Activated CD4-positive, alpha-beta T cell treated with anti-CD3 and anti-CD28 coated beads, Interleukin-2, Interleukin-4, amounts not matched to agents 100 ng/mL and 50 ng/mL, durations not matched to agents 16 hours and 8 hours (primary cell): ENCODE results near the gene HSPA12A.

Experiments
- DNase-seq: peaks from one replicate; pipeline ENCODE4 v3.0.0-alpha.2; 2020; ENCODE audit warnings: low spot score

HSPA12A gene

DNA sequence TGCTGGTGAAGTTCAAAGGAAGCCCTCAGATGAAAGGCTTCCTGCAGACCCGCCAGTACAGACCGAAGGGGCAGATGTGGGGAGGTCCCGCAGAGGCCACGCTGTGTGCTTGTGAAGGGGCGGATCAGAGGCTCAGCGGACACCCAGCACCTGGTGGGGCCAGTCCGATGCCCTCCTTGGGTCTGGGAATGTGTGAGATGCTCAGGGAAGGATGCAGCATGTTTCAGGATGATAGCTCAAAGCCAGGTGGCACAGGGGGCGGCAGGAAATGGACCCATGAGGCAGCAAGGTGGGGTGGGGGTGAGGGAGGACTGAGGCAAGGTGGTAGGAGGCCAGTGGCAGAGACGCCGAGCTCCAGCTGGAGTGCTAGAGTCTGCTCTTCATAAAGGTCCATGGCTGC is 27.9 kb upstream of the HSPA12A start:
- DNase-seq, result no peak

DNA sequence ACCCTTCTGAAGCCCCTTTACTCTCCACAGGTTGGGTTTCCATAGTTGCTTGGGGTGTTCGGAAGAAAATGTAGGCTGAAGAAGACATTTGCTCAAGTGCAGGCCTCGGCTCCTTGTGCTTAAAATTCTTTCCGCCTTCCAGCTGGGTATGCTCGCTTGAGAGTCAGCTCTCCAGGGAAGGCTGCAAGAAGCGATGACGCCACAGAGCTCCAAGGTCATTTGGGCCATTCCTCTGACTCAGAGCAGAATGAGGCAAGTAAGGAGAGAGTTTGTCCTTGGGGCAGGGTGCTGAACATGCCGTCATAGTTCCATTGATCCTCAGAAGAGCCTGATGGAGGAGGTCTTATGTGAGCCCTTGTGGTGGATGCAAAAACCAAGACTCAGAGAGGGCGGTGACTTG is 27.4 kb upstream of the HSPA12A start:
- no peak for DNase-seq

DNA sequence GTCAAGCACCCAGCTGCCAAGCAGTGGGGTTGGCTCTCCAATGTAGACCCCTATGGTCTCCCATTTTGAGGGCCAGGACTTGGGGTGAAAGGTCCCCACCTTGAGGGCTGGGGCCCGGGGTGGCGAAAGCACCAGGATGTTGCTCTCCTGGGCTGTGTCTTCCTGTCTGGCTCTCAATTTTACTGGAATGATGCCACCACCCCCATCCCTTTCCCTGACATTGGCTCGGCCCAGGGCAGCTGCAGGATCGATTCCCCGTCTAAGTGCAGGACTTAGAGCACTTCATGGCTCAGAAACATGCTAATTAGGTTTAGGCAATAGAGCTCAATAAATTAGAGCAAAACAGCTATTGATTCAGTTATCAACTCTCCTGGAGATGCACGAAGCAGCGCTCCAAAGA is 27.0 kb upstream of the HSPA12A start:
- DNase-seq, result no peak

DNA sequence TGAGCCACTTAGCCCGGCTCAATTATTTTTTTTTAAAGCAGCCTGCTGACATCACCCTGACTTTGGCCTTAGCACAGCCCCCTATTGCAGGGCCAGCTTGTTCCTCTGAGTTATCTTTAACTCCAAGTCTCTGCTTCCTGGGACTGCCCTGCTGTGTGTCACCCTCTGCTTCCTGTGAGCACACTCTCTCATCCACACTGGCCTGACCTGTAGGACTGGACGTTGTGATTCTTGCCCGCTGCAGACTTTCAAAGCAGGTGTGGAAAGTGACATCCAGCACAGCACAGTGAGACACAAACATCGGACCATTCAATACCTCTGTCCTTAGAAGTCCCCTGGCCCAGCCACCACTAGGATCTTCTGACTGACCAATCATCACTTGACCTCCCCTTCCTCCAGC is 26.4 kb upstream of the HSPA12A start:
- no peak for DNase-seq

DNA sequence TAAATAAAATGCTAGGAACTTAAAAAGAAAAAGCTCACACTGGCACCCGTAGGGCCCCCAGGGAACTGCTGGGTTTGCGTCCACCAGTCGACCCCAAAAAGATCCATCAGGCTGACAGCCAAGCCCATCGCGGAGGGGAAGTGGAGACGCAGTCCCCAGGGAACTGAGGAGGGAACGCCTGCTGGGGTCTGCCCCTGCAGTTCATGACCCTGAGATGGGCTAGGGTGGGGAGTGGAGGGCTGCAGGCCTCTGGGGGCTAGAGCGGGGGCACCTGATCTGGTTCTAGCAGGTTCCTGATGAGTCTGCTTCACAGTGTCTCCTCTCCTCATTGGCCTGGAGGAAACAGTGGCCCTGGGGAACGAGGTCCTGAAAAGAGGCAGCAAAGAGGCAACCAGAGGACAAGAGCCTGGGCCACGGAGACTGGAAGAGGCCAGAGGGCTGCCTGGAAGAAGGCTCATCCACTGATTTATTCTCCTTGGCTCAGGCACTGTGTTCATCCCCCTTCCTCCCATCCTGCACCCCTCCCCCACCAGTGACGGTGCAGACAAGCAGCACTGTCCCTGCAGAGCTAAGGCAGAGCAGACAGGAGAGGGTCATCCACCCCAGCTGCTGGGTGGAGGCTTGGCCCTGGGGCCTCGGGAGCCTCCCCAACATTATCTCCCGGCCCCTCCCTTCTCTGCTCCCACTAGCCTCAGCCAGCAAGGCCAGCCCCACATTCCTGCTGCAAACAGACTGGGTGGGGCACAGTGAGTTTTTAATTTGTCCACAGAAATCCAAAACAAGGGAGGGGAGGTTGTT is 24.7 kb upstream of the HSPA12A start:
- no peak for DNase-seq

DNA sequence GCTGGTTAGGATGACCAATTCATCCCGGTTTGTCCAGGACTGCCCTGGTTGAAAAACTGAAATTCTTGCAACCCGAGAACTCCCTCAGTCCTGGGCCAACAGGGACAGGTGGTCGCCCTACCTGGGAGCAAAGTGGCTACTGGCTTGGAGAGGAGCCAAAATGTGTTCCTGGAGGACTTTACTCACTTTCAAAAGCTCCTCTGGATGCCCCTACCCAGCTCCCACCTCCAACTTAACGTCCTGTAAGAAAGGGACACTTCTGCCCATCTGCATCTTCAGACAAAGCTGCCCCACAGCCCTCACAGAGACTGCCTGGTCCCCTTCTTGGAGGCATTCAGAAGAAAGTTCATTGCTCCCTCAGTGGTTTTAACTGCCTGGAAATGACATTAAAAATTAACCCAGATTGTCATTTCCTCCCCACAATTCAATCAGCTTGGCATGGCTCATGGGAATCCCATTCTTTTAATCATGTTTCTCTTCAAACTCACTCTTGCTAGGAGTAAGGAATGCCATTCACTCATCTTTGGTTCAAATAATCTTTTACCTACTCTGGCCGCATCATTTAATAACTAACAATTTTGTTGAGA is 24.0 kb upstream of the HSPA12A start:
- no peak for DNase-seq

DNA sequence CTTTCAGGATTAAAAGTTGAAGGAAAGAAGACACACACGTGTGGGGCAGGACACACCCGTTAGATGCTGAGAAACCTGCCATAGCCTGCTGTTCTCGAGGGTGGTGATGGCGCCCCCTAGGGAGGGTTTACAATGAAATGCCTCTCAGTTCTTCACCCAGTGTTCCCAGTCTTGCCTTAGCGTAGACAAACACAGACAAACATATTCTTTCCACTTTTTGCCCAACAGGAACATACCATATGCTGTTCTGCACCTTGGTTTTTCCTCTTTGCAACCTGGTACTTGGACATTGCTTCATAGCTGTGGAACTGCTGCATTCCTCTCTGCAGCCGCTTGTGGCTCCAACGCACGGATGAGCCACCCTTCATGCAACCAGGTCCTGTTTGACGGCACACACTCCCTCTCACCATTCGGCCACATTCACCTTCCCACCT is 23.3 kb upstream of the HSPA12A start:
- peak; percentile 32 for DNase-seq

DNA sequence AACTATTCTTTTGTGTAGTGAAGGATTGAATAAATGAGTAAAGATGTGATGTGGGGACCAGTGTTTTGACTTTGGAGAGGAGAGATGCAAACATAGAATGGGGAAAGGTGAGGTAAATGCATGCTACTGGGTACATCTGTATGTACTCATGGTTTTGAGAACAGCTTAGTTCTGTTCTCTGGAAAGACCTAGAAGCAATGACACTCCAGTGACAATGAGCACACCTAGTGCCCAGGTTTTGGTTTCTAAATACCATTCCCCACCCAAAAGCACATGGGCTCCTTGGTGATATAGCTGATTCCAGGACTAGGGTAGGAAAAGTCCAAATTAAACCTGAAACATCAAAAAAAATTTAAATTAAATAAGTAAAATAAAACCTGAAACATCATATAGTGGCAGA is 22.6 kb upstream of the HSPA12A start:
- no peak for DNase-seq

DNA sequence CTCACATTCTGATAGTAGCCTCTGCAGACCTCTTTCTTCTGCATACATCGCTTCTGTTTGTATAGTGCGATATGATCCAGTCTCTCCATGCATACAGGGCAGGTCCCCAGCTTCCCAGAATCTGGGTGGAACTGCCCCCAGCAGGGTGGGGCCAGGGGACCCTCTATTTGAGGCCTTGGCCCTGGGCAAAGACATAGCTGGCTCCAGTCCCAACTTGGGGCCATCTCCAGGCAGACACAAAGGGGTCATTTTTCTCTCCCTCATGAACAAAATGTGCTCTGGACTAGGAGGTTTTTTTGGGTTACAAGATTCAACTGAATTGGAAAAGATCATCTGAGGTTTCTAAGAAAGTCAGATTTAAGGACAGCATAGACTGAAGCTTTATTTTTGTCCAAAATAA is 21.1 kb upstream of the HSPA12A start:
- DNase-seq, result no peak

DNA sequence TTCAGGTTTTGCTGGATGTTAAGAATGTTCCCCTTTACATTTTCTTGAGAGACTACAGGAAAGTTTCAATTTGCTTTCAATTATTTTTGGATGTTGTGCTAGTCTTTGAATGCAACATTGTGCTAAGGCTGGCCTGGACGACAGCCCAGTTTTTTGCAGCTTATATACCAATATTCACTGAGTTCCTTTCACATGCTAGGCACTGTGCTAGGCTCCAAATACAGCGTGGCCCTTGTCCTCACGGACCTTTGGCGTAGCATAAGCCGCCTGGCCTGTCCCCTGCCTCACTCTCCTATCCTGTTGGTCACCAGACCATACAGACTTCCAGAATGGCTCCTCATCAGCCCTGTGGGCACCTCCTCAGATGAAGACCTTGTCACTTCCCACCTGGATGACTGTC is 19.5 kb upstream of the HSPA12A start:
- no peak for DNase-seq

DNA sequence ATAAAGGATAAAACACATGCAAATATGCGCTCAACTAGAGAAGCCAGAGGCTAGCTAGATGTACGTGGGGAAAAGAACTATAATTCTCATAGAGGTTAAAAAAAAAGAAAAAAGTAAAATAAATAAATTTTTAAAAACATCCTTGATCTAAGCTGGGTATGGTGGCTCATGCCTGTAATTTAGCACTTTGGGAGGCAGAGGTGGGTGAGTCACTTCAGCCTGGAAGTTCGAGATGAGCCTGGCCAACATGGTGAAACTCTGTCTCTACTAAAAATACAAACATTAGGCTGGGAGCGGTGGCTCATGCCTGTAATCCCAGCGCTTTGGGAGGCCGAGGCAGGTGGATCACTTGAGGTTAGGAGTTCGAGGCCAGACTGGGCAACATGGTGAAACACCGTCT is 18.6 kb upstream of the HSPA12A start:
- DNase-seq, result no peak

DNA sequence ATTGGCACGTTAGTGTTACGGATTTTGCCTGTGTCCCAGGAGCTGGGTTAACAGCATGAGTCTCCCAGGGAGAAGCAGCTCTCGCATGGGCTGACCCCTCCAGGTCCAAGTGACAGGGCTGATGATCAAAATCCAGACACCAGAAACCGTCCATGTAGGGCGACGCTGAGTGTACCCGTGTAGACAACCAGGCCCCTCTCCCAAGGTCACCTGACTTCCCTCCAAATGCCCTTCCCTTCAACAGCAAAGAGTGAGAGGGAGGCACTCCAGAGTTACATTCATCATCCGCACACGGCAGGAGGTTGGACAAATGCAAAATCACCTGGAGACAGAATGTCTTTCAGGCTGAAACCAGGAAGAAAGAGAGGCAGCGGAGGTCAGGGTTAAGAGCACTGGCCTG is 14.9 kb upstream of the HSPA12A start:
- no peak for DNase-seq

DNA sequence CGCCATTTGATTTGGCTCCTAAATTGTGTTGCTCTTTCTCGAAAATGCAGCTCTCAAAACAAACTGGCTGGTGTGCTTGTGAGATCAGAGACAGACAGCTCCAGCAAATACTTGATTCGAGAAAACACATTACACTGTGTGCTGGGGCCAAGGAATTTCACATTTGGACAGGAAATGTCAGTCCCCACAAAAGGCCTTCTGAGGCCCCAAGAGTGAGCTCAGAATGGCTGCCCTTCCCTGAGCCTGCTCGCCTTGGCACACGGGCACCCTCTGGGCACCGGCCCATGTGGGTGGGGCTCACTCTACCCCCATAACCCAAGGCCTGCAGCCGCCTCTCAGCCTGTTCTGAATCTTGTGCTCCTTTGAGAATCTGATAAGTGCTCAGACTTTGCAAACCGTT is 13.9 kb upstream of the HSPA12A start:
- DNase-seq, result no peak

DNA sequence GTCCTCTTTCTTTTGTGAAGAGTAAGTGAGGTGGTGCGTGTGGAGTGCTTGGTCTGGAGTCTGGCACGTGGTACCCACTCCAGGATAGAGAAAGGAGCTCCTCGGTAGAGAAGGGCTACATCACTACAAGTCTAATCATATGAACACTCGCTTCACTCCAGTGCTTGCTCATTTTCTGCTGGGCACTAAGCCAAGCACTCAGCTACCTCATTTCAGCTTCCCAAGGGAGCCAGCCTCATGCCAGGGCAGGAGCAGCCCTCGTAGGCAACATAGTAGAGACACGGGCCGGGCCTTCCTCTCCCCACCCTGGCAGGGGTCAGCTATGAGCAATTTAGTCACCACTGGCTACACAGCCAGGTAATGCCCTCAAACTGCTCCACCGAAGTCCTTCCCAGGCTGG is 11.4 kb upstream of the HSPA12A start:
- DNase-seq, result no peak

DNA sequence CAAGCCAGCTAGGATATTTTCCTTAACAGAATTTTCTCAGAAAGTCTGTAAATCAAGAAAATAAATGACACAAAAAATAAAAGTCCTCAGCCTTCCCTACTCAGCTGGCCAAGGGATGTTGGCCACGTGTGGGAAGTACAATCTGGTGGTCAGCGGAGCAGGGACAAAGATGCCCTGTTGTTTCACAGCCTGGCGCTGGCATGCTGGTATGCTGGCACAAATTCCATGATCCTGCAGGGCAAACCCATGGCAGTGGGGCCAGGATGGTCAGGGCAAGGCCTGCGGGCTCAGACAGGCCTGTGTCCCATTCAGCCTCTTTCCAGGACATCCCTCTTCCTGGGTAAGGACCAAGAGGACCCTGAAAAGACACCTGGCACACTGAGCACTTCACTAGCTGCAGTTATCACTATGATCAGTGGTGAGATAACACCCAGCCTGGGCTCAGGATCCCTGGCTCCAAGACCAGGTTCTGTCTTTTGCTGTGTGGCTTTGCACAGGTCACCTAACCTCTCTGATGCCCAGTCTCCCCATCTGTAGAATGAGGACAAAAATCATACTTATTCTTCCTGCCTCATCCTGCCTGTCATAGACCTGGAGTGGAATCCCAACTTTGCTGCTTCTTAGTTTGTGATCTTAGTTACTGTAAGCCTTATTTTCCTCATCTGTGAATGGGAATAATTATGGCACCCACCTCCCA is 10.8 kb upstream of the HSPA12A start:
- no peak for DNase-seq

DNA sequence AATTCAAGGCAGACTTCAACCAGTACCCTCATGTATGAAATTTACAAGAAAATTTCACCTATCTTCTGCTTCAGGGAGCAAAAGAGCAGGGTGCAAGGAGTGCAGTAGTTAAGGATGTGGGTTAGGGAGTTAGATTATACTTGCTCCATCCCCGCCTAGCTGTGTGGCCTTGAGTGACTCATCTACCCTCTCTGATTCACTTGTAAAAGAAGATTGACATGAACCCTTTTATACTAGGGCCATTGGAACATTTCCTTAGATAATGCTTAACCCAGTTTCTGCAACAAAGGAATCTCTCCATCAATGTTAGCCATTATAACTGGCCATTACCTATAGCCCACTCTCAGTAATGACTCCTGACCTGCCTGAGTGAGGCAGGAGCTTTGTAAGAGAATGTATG is 10.2 kb upstream of the HSPA12A start:
- DNase-seq, result no peak

DNA sequence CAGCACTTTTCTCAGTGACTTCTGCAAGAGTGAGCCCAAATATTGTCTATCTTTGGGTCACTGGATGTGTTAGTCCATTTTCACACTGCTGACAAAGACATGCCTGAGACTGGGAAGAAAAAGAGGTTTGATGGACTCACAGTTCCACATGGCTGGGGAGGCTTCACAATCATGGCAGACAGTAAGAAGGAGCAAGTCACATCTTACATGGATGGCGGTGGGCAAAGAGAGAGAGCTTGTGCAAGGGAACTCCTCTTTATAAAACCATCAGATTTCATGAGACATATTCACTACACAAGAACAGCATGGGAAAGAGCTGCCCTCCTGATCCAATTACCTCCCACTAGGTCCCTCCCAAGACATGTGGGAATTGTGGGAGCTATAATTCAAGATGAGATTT is 6.1 kb upstream of the HSPA12A start:
- no peak for DNase-seq

DNA sequence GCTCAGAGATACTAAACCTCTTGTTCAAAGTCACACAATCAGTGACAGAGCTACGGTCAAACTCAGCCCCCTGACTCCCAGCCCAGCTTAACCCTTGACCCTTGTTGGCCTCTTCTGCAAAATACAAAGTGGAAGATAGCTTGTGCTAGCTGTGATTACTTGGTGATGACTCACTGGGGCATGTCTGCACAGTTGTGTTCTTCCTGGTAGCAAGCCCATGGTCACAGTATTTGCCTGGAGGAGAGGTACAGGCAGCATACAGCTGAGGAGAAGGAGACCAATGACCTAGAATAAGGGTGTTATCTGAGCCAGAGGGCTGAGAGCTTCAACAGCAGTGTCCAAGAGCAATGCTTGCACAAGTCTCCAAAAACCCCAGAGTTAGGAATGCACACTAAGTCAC is 5.7 kb upstream of the HSPA12A start:
- no peak for DNase-seq

DNA sequence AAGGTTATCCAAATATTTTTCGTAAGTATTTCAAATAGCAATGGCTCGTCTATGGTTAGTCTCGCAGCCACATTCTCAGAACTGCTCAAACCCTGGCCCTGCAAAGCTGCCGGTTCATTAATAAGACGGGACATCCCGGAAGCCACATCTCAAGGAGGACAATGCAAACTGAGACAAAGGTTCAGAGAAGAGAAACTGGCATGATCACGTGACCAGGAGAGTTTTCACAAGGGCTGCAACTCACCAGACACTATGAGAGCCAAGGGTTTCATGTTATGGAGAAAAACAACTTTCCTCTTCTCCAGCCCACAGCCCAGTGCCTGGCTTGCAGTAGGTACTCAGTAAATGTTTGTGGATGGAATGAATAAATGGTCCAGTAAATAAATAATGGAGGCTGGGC is 5.0 kb upstream of the HSPA12A start:
- no peak for DNase-seq

DNA sequence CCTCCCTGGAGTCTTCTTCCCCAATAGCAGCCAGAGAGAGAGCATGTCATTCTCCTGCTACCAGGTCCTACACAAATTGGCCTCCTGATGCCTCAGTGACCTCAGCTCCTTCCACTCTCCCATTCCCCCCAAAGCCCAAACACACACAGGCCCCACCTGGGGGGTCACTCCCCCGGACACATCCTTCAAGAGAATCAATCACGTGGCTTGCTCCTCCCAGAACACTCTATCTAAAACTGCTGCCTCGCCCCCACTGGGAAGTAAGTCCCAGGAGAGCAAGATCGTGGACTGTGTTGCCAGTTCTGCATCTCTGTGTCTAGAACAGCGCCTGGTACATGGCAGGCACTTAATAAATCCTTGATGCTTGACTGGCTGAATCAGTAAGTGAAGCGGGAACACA is 2.5 kb upstream of the HSPA12A start:
- DNase-seq, result no peak

DNA sequence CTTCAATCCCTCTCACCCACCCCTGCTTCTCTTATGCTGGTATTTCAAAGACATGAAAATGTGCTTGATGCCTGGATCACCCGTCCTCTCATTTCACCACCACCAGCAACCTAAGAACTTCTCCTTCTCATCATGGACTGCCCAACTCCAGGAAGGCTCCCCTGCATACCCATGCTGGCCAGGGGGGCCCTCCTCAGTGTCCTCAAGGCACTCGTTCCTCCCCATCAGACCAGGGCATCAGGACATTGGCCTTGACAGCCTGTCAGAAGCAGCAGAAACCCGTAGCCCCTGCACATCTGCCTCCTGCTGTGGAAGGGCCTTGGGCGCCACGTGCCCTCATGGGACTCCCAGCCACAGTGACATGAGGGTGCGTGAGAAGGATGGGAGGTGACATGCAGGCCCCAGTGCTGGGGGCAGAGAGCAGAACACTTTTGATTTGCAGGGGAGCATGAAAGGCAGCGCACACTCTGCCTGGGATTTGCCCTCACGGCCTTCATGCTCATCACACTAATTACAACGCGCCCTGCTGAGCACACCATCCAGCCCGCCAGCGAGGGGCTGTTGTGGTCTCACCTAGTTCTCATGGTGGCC is 1.9 kb upstream of the HSPA12A start:
- DNase-seq, result no peak

DNA sequence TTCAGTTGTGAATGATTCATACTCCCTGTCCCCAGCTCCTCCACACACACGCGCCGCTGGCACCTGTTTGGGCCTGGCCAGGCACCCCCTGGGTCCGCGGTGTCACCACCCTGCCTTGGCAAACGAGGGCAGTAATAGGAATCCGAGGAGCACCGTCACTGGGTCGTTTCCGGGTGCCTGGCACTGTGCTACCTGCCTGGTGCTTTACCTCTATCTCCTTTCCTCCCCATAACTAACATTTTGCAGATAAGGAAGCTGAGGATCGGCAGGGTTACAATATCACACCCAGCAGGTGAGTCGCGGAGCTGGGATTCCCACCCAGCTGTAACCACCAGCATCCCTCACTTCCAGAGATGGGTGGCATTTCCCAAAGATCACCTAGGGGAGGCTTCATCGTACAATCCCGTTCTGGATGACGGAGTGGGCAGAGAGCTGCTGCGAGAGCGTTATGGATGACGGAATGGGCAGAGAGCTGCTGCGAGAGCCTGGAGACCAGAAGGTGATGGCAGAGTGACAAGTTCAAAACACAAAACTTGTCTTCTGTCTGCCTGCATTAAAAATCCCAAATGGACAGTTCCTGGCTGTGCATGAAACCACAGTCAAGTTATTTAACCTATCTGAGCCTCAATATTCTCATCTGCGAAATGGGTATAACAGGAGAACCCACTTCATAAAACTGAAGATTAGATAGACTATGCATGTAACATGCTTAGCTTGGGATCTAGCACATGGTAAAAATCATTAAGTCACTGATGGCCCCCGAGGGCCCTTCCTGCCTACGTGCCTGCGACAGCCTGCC is 1.1 kb upstream of the HSPA12A start:
- no peak for DNase-seq
